Measurements from ENCODE around the gene PML.

Gene PML

GRCh38 chr15:74032046-74032445 lies 37.5 kb downstream of the PML start:
- TF ChIP-seq EP300 (IDR thresholded peaks at IDR 0.05; ENCODE audit: borderline replicate concordance), result no peak
- TF ChIP-seq TAF1 (IDR thresholded peaks at IDR 0.05; ENCODE audit: low read depth), result no peak
- no peak for TF ChIP-seq NFIC (IDR thresholded peaks at IDR 0.05)
- TF ChIP-seq, protein P1, sequence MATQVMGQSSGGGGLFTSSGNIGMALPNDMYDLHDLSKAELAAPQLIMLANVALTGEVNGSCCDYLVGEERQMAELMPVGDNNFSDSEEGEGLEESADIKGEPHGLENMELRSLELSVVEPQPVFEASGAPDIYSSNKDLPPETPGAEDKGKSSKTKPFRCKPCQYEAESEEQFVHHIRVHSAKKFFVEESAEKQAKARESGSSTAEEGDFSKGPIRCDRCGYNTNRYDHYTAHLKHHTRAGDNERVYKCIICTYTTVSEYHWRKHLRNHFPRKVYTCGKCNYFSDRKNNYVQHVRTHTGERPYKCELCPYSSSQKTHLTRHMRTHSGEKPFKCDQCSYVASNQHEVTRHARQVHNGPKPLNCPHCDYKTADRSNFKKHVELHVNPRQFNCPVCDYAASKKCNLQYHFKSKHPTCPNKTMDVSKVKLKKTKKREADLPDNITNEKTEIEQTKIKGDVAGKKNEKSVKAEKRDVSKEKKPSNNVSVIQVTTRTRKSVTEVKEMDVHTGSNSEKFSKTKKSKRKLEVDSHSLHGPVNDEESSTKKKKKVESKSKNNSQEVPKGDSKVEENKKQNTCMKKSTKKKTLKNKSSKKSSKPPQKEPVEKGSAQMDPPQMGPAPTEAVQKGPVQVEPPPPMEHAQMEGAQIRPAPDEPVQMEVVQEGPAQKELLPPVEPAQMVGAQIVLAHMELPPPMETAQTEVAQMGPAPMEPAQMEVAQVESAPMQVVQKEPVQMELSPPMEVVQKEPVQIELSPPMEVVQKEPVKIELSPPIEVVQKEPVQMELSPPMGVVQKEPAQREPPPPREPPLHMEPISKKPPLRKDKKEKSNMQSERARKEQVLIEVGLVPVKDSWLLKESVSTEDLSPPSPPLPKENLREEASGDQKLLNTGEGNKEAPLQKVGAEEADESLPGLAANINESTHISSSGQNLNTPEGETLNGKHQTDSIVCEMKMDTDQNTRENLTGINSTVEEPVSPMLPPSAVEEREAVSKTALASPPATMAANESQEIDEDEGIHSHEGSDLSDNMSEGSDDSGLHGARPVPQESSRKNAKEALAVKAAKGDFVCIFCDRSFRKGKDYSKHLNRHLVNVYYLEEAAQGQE (IDR thresholded peaks at IDR 0.05; ENCODE audit: low read depth), result no peak
- TF ChIP-seq FOXM1 (IDR thresholded peaks at IDR 0.05; ENCODE audit: borderline replicate concordance, low read depth), result no peak
- TF ChIP-seq TEAD4 (IDR thresholded peaks at IDR 0.05), result no peak
- TF ChIP-seq RAD21 (IDR thresholded peaks at IDR 0.05; ENCODE audit: low read depth), result no peak
- TF ChIP-seq, protein P2, sequence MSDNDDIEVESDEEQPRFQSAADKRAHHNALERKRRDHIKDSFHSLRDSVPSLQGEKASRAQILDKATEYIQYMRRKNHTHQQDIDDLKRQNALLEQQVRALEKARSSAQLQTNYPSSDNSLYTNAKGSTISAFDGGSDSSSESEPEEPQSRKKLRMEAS (IDR thresholded peaks at IDR 0.05), result no peak
- no peak for TF ChIP-seq CEBPB (IDR thresholded peaks at IDR 0.05)
- TF ChIP-seq CREB1 (IDR thresholded peaks at IDR 0.05; ENCODE audit: low read depth), result no peak
- no peak for TF ChIP-seq ZBTB7A (IDR thresholded peaks at IDR 0.05; ENCODE audit: low read depth)
- TF ChIP-seq EGR1 (IDR thresholded peaks at IDR 0.05), result no peak
- no peak for TF ChIP-seq YY1 (IDR thresholded peaks at IDR 0.05; ENCODE audit: low read depth)
- no peak for TF ChIP-seq USF1 (IDR thresholded peaks at IDR 0.05)
- TF ChIP-seq TCF12 (IDR thresholded peaks at IDR 0.05; ENCODE audit: low read depth), result no peak

DNA sequence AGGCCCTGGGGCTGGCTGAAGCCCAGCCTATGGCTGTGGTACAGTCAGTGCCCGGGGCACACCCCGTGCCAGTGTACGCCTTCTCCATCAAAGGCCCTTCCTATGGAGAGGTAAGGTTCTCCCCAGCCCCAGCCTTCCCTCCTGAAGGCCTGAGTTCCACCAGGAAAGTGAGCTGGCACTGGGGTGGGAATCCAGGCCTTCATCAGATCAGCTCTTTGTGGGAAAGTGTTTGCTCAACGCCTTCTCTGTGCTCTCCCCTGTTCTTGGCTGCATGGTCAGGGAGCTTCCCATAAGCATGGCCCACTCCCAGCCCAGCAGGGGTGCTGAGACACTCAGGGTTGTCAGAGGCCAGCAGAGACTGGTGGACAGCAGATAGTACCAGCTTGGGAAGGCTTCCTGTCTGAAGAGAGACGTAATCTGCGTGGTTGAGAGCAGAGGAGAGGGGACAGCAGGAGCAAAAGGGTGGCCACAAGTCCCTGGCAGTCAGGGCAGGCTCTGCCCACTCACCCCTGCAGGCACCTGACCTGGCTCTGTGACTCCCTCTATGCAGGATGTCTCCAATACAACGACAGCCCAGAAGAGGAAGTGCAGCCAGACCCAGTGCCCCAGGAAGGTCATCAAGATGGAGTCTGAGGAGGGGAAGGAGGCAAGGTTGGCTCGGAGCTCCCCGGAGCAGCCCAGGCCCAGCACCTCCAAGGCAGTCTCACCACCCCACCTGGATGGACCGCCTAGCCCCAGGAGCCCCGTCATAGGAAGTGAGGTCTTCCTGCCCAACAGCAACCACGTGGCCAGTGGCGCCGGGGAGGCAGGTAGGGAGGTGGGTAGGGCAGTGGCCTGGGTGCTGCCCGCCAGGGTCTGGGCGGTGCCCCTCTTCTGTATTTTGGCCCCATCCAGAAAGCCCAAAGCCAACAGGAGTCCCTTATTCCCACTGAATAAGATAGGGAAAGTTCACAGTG lies 38.4 kb downstream of the PML start:
- TF ChIP-seq, protein P1 (IDR thresholded peaks at IDR 0.05; ENCODE audit: low read depth), result no peak
- no peak for TF ChIP-seq FOXM1 (IDR thresholded peaks at IDR 0.05; ENCODE audit: borderline replicate concordance, low read depth)
- no peak for TF ChIP-seq CREB1 (IDR thresholded peaks at IDR 0.05; ENCODE audit: low read depth)
- TF ChIP-seq YY1 (IDR thresholded peaks at IDR 0.05; ENCODE audit: low read depth), result no peak
- no peak for TF ChIP-seq USF1 (IDR thresholded peaks at IDR 0.05)

- no peak for TF ChIP-seq NFIC (IDR thresholded peaks at IDR 0.05)
- TF ChIP-seq EP300 (IDR thresholded peaks at IDR 0.05; ENCODE audit: borderline replicate concordance), result no peak
Observed at GRCh38 chr15:74034206-74034755, 39.8 kb downstream of the PML start.

GRCh38 chr15:74035121-74036017 lies 40.9 kb downstream of the PML start:
- TF ChIP-seq, protein P1 (IDR thresholded peaks at IDR 0.05; ENCODE audit: low read depth), result no peak
- TF ChIP-seq EGR1 (IDR thresholded peaks at IDR 0.05), result no peak
- no peak for TF ChIP-seq NFIC (IDR thresholded peaks at IDR 0.05)
- TF ChIP-seq TAF1 (IDR thresholded peaks at IDR 0.05; ENCODE audit: low read depth), result no peak
- TF ChIP-seq CEBPB (IDR thresholded peaks at IDR 0.05), result no peak
- TF ChIP-seq CREB1 (IDR thresholded peaks at IDR 0.05; ENCODE audit: low read depth), result no peak
- no peak for TF ChIP-seq TCF12 (IDR thresholded peaks at IDR 0.05; ENCODE audit: low read depth)
- TF ChIP-seq ZBTB7A (IDR thresholded peaks at IDR 0.05; ENCODE audit: low read depth), result no peak
- no peak for TF ChIP-seq USF1 (IDR thresholded peaks at IDR 0.05)
- no peak for TF ChIP-seq YY1 (IDR thresholded peaks at IDR 0.05; ENCODE audit: low read depth)
- TF ChIP-seq RAD21 (IDR thresholded peaks at IDR 0.05; ENCODE audit: low read depth), result no peak
- TF ChIP-seq FOXM1 (IDR thresholded peaks at IDR 0.05; ENCODE audit: borderline replicate concordance, low read depth), result no peak
- TF ChIP-seq, protein P2 (IDR thresholded peaks at IDR 0.05), result no peak
- no peak for TF ChIP-seq EP300 (IDR thresholded peaks at IDR 0.05; ENCODE audit: borderline replicate concordance)
- TF ChIP-seq TEAD4 (IDR thresholded peaks at IDR 0.05), result no peak
